ENCODE data around the gene WDR5. TPM values are rescaled to one million over a fixed set of nuclear protein-coding genes. Genes with fewer than 3 reads are reported as not detected.

WDR5 gene
- total and polyA plus RNA-seq, 3 experiments from 2014 or later: 16.4 to 64.3 (median 62.2) TPM

- DNase-seq: peak in 1 of 5 donors; percentile 22
- CTCF ChIA-PET: interaction anchor here (1.2 kb wide), 1 partner anchor 9 kb away, joined by 3 read pairs; no protein-coding TSS in a partner anchor
- H3K4me1 Mint-ChIP-seq: peaks cover 14 to 22% (median 19%) of the 10 kb centered on the region in 3 donors
- no peaks in the 10 kb centered on the region for H3K36me3 Mint-ChIP-seq
- Histone ChIP-seq H3K4me1 (ENCODE audit: insufficient read depth, low read length) (peaks cover 14% of the 10 kb centered on the region), H3K27ac (ENCODE audit: low read depth, low read length) (no peak overlapping the region), H3K36me3 (ENCODE audit: insufficient read depth, low read length) (no peaks in the 10 kb centered on the region), H3K9me3 (ENCODE audit: low read length) (no peaks in the 10 kb centered on the region), H3K4me3 (ENCODE audit: low read length) (no peak overlapping the region), H3K27me3 (ENCODE audit: insufficient read depth, low read length, poor library complexity, severe bottlenecking) (no peaks in the 10 kb centered on the region)
- peak overlapping the region in 1 of 8 donors; percentile 83 for H3K27ac Mint-ChIP-seq
- H3K27me3 Mint-ChIP-seq: peaks cover 0 to 1% of the 10 kb centered on the region in 2 donors
- H3K9me3 Mint-ChIP-seq: no peaks in the 10 kb centered on the region
- POLR2A ChIA-PET: interaction anchor here (0.6 kb wide), 1 partner anchor 266 kb away, joined by 3 read pairs; no protein-coding TSS in a partner anchor
- H3K4me3 Mint-ChIP-seq: no peak overlapping the region
Observed at GRCh38 chr9:134190232-134191121, 54.6 kb downstream of the WDR5 start.

GRCh38 chr9:134191455-134192209 lies 55.8 kb downstream of the WDR5 start:
- Mint-ChIP-seq H3K36me3 (no peaks in the 10 kb centered on the region), H3K27ac (no peak overlapping the region), H3K9me3 (no peaks in the 10 kb centered on the region), H3K27me3 (peaks cover 0 to 1% of the 10 kb centered on the region in 2 donors), H3K4me1 (peaks cover 11 to 18% (median 16%) of the 10 kb centered on the region in 3 donors), H3K4me3 (no peak overlapping the region)
- ChIA-PET POLR2A (no interaction called here), CTCF (interaction anchor here (1.2 kb wide), 1 partner anchor 10 kb away, joined by 3 read pairs; no protein-coding TSS in a partner anchor)
- H3K27ac ChIP-seq (ENCODE audit: low read depth, low read length): no peak overlapping the region
- H3K9me3 ChIP-seq (ENCODE audit: low read length): no peaks in the 10 kb centered on the region
- DNase-seq: peak in 1 of 5 donors; percentile 35
- no peak overlapping the region for H3K4me3 ChIP-seq (ENCODE audit: low read length)
- H3K36me3 ChIP-seq (ENCODE audit: insufficient read depth, low read length): no peaks in the 10 kb centered on the region
- H3K27me3 ChIP-seq (ENCODE audit: insufficient read depth, low read length, poor library complexity, severe bottlenecking): no peaks in the 10 kb centered on the region
- H3K4me1 ChIP-seq (ENCODE audit: insufficient read depth, low read length): peaks cover 11% of the 10 kb centered on the region

- Histone ChIP-seq H3K9me3 (ENCODE audit: low read length) (no peaks in the 10 kb centered on the region), H3K4me1 (ENCODE audit: insufficient read depth, low read length) (peaks cover 11% of the 10 kb centered on the region), H3K36me3 (ENCODE audit: insufficient read depth, low read length) (no peaks in the 10 kb centered on the region), H3K27ac (ENCODE audit: low read depth, low read length) (no peak overlapping the region), H3K27me3 (ENCODE audit: insufficient read depth, low read length, poor library complexity, severe bottlenecking) (peaks cover 2% of the 10 kb centered on the region), H3K4me3 (ENCODE audit: low read length) (no peak overlapping the region)
- Mint-ChIP-seq H3K36me3 (no peaks in the 10 kb centered on the region), H3K9me3 (no peaks in the 10 kb centered on the region), H3K27me3 (peaks cover 0 to 1% of the 10 kb centered on the region in 2 donors), H3K27ac (no peak overlapping the region), H3K4me3 (peak overlapping the region in 1 of 7 donors; percentile 16), H3K4me1 (peaks cover 15 to 25% (median 20%) of the 10 kb centered on the region in 3 donors)
- POLR2A ChIA-PET: no interaction called here
- peak in 1 of 5 donors; percentile 21 for DNase-seq
- CTCF ChIA-PET: no interaction called here
Observed at GRCh38 chr9:134192311-134192950, 56.5 kb downstream of the WDR5 start.

- POLR2A ChIA-PET: no interaction called here
- peak in 1 of 5 donors; percentile 41 for DNase-seq
- H3K9me3 Mint-ChIP-seq: peaks cover 0 to 2% (median 0%) of the 10 kb centered on the region in 5 donors
Observed at GRCh38 chr9:134192951-134193731, 57.3 kb downstream of the WDR5 start.

GRCh38 chr9:134193912-134194535 lies 58.1 kb downstream of the WDR5 start:
- DNase-seq: peak in 1 of 5 donors; percentile 19
- no peaks in the 10 kb centered on the region for H3K36me3 Mint-ChIP-seq
- Histone ChIP-seq H3K9me3 (ENCODE audit: low read length) (no peaks in the 10 kb centered on the region), H3K27me3 (ENCODE audit: insufficient read depth, low read length, poor library complexity, severe bottlenecking) (peaks cover 4% of the 10 kb centered on the region), H3K4me3 (ENCODE audit: low read length) (no peak overlapping the region), H3K27ac (ENCODE audit: low read depth, low read length) (no peak overlapping the region), H3K4me1 (ENCODE audit: insufficient read depth, low read length) (peaks cover 11% of the 10 kb centered on the region), H3K36me3 (ENCODE audit: insufficient read depth, low read length) (no peaks in the 10 kb centered on the region)
- peaks cover 0 to 2% (median 0%) of the 10 kb centered on the region in 5 donors for H3K9me3 Mint-ChIP-seq
- CTCF ChIA-PET: no interaction called here
- peaks cover 24 to 31% (median 29%) of the 10 kb centered on the region in 3 donors for H3K4me1 Mint-ChIP-seq
- H3K27me3 Mint-ChIP-seq: peaks cover 0 to 1% of the 10 kb centered on the region in 2 donors
- H3K27ac Mint-ChIP-seq: peak overlapping the region in 1 of 8 donors; percentile 72
- POLR2A ChIA-PET: no interaction called here
- peak overlapping the region in 1 of 7 donors; percentile 2 for H3K4me3 Mint-ChIP-seq

More at GRCh38 chr9:134192951-134193731, 57.3 kb downstream of the WDR5 start:
- Histone ChIP-seq H3K4me3 (ENCODE audit: low read length) (no peak overlapping the region), H3K36me3 (ENCODE audit: insufficient read depth, low read length) (no peaks in the 10 kb centered on the region), H3K27me3 (ENCODE audit: insufficient read depth, low read length, poor library complexity, severe bottlenecking) (peaks cover 4% of the 10 kb centered on the region), H3K9me3 (ENCODE audit: low read length) (no peaks in the 10 kb centered on the region), H3K27ac (ENCODE audit: low read depth, low read length) (no peak overlapping the region), H3K4me1 (ENCODE audit: insufficient read depth, low read length) (peaks cover 11% of the 10 kb centered on the region)
- no peak overlapping the region for H3K27ac Mint-ChIP-seq
- H3K36me3 Mint-ChIP-seq: no peaks in the 10 kb centered on the region
- H3K27me3 Mint-ChIP-seq: peaks cover 0 to 1% of the 10 kb centered on the region in 2 donors
- CTCF ChIA-PET: no interaction called here
- H3K4me3 Mint-ChIP-seq: peak overlapping the region in 1 of 7 donors; percentile 18
- peaks cover 19 to 25% (median 24%) of the 10 kb centered on the region in 3 donors for H3K4me1 Mint-ChIP-seq

- Mint-ChIP-seq H3K27me3 (peaks cover 0 to 3% of the 10 kb centered on the region in 2 donors), H3K4me3 (peak overlapping the region; percentile 2 to 76 (median 65)), H3K27ac (peak overlapping the region in 7 of 8 donors; percentile 5 to 89 (median 80)), H3K4me1 (peaks cover 25 to 31% (median 29%) of the 10 kb centered on the region in 3 donors), H3K36me3 (no peaks in the 10 kb centered on the region), H3K9me3 (peaks cover 0 to 2% (median 0%) of the 10 kb centered on the region in 5 donors)
- H3K27me3 ChIP-seq (ENCODE audit: insufficient read depth, low read length, poor library complexity, severe bottlenecking): peaks cover 4% of the 10 kb centered on the region
- H3K4me1 ChIP-seq (ENCODE audit: insufficient read depth, low read length): peaks cover 11% of the 10 kb centered on the region
- DNase-seq: peak in 1 of 5 donors; percentile 16
- H3K9me3 ChIP-seq (ENCODE audit: low read length): no peaks in the 10 kb centered on the region
- no peak overlapping the region for H3K4me3 ChIP-seq (ENCODE audit: low read length)
- no peaks in the 10 kb centered on the region for H3K36me3 ChIP-seq (ENCODE audit: insufficient read depth, low read length)
- POLR2A ChIA-PET: no interaction called here
- H3K27ac ChIP-seq (ENCODE audit: low read depth, low read length): no peak overlapping the region
- CTCF ChIA-PET: no interaction called here
Observed at GRCh38 chr9:134195558-134195957, 59.7 kb downstream of the WDR5 start.

- Histone ChIP-seq H3K4me3 (ENCODE audit: low read length) (no peak overlapping the region), H3K9me3 (ENCODE audit: low read length) (no peaks in the 10 kb centered on the region), H3K27ac (ENCODE audit: low read depth, low read length) (no peak overlapping the region), H3K36me3 (ENCODE audit: insufficient read depth, low read length) (no peaks in the 10 kb centered on the region), H3K27me3 (ENCODE audit: insufficient read depth, low read length, poor library complexity, severe bottlenecking) (peaks cover 4% of the 10 kb centered on the region), H3K4me1 (ENCODE audit: insufficient read depth, low read length) (peaks cover 11% of the 10 kb centered on the region)
- CTCF ChIA-PET: interaction anchor here (1.3 to 1.5 kb wide), 2 partner anchors 246 to 253 kb away, joined by 3 to 4 read pairs; no protein-coding TSS in a partner anchor
- no peaks in the 10 kb centered on the region for H3K36me3 Mint-ChIP-seq
- peaks cover 0 to 2% (median 0%) of the 10 kb centered on the region in 5 donors for H3K9me3 Mint-ChIP-seq
- DNase-seq: peak in 1 of 5 donors; percentile 31
- POLR2A ChIA-PET: no interaction called here
- peak overlapping the region in 3 of 8 donors; percentile 21 to 80 (median 50) for H3K27ac Mint-ChIP-seq
- peak overlapping the region in 3 of 7 donors; percentile 13 to 30 (median 17) for H3K4me3 Mint-ChIP-seq
- H3K27me3 Mint-ChIP-seq: peaks cover 0 to 3% of the 10 kb centered on the region in 2 donors
- peaks cover 25 to 30% (median 29%) of the 10 kb centered on the region in 3 donors for H3K4me1 Mint-ChIP-seq
Observed at GRCh38 chr9:134196911-134197310, 61.0 kb downstream of the WDR5 start.

All from CD8-positive, alpha-beta memory T cell (primary cell).